Neutrophil (primary cell): Measurements from ENCODE around the gene OR52B6.

ENCODE experiments used
- H3K27ac ChIP-seq: fragments of 200-600 bp; sonication (generic); 2 replicates; pipeline ENCODE4 v1.5.1; 2016; ENCODE audit warnings: mild to moderate bottlenecking, moderate library complexity
- H3K27me3 ChIP-seq: fragments of 200-600 bp; sonication (generic); 2 replicates; pipeline ENCODE4 v1.6.0; 2016; ENCODE audit warnings: mild to moderate bottlenecking
- H3K36me3 ChIP-seq: fragments of 200-600 bp; sonication (generic); 2 replicates; pipeline ENCODE4 v1.5.1; 2017
- H3K4me1 ChIP-seq, 2 experiments: fragments of 200-600 bp in 1 of 2; sonication (generic) in 1 of 2; 1 replicate in 1 of 2; 2 replicates in 1 of 2; pipeline versions ENCODE4 v1.5.1 to v1.6.1; 2013 to 2016; ENCODE audit warnings: low read depth in 1 of 2, low read length in 1 of 2, mild to moderate bottlenecking in 1 of 2, moderate library complexity in 1 of 2; ENCODE audit not compliant: control insufficient read depth in 1 of 2, insufficient read depth in 1 of 2
- H3K4me3 ChIP-seq, 2 experiments: fragments of 200-600 bp in 1 of 2; sonication (generic) in 1 of 2; 1 replicate in 1 of 2; 2 replicates in 1 of 2; pipeline ENCODE4 v1.5.1; 2013 to 2016; ENCODE audit warnings: low read depth in 1 of 2, low read length in 1 of 2, mild to moderate bottlenecking in 1 of 2, moderate library complexity in 1 of 2
- H3K9me3 ChIP-seq: fragments of 200-600 bp; sonication (generic); 2 replicates; pipeline ENCODE4 v1.5.1; 2016
- CTCF ChIP-seq: fragments of 200-600 bp; sonication (generic); IDR thresholded peaks from 2 replicates; pipeline ENCODE4 v1.5.1; 2016; ENCODE audit warnings: antibody characterized with exemption

Gene OR52B6

DNA sequence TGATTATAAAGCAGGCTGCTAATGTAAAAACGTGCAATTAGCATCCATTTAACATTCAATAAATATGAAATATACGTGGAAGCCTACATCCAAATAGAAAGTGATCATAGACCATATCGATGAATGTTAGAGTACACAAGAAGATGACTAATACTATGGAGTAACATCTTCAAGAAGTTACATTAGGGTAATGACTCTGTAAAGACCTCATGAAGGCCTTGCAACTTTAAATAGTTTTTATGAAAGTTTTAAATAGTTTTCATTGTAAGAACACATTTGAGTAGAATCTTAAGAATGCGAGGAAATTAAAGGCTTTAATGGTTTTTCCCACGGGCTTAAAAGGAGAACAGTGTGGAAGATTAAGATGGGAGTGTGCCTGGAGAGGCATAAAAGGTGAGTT, 45.5 kb downstream of the OR52B6 start:
- Histone ChIP-seq H3K4me1 (peaks cover 21 to 23% of the 10 kb centered on the region in 2 experiments), H3K9me3 (no peaks in the 10 kb centered on the region), H3K4me3 (no peak overlapping the region), H3K36me3 (no peaks in the 10 kb centered on the region), H3K27me3 (no peaks in the 10 kb centered on the region), H3K27ac (no peak overlapping the region)
- TF ChIP-seq CTCF = no peak

GRCh38 chr11:5631417-5631816, 50.7 kb downstream of the OR52B6 start:
- H3K27ac ChIP-seq = no peak overlapping the region

More at GRCh38 chr11:5631417-5631816, 50.7 kb downstream of the OR52B6 start:
- Histone ChIP-seq H3K36me3 (peaks cover 36% of the 10 kb centered on the region), H3K4me1 (no peaks in the 10 kb centered on the region), H3K27me3 (no peaks in the 10 kb centered on the region), H3K9me3 (no peaks in the 10 kb centered on the region), H3K4me3 (no peak overlapping the region)
- no peak for TF ChIP-seq CTCF
